Brain microvascular endothelial cell (primary cell): ENCODE data around the gene DACH1.

Experiments
- DNase-seq: peaks from one replicate; pipeline ENCODE4 v3.0.0-alpha.2; 2020
- H3K27ac ChIP-seq: fragments of 250-450 bp; sonication (Bioruptor Pico); 2 replicates; pipeline ENCODE4 v1.5.1; 2020; ENCODE audit warnings: mild to moderate bottlenecking, moderate library complexity
- H3K27me3 ChIP-seq: fragments of 250-450 bp; sonication (Bioruptor Pico); replicated peaks from 2 replicates; pipeline ENCODE4 v1.5.1; 2020; ENCODE audit warnings: mild to moderate bottlenecking
- H3K36me3 ChIP-seq: fragments of 250-450 bp; sonication (Bioruptor Pico); replicated peaks from 2 replicates; pipeline ENCODE4 v1.5.1; 2020; ENCODE audit warnings: mild to moderate bottlenecking
- H3K4me3 ChIP-seq: 2 replicates; pipeline ENCODE4 v1.5.1; 2011; ENCODE audit warnings: low read depth, mild to moderate bottlenecking, control low read depth, low read length, moderate library complexity
- in situ Hi-C: cut with HindIII; loops from 2 replicates; pipeline ENCODE4 v1.10.0; 2017; ENCODE audit warnings: low sequenced_read_pairs, low pct_ligation_motif_present
- TF ChIP-seq, protein P1 (sequence below): IDR thresholded peaks from 2 replicates; pipeline ENCODE4 v1.5.1; 2011; ENCODE audit warnings: low read depth, mild to moderate bottlenecking, moderate library complexity, low read length, control low read depth, inconsistent platforms; ENCODE audit errors: missing control alignments

The DACH1 gene

GRCh38 chr13:71727662-71728061, 139.3 kb downstream of the DACH1 start:
- no peaks in the 10 kb centered on the region for H3K27me3 ChIP-seq
- in situ Hi-C loops = no loop called here
- TF ChIP-seq, protein P1, sequence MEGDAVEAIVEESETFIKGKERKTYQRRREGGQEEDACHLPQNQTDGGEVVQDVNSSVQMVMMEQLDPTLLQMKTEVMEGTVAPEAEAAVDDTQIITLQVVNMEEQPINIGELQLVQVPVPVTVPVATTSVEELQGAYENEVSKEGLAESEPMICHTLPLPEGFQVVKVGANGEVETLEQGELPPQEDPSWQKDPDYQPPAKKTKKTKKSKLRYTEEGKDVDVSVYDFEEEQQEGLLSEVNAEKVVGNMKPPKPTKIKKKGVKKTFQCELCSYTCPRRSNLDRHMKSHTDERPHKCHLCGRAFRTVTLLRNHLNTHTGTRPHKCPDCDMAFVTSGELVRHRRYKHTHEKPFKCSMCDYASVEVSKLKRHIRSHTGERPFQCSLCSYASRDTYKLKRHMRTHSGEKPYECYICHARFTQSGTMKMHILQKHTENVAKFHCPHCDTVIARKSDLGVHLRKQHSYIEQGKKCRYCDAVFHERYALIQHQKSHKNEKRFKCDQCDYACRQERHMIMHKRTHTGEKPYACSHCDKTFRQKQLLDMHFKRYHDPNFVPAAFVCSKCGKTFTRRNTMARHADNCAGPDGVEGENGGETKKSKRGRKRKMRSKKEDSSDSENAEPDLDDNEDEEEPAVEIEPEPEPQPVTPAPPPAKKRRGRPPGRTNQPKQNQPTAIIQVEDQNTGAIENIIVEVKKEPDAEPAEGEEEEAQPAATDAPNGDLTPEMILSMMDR = no peak
- H3K27ac ChIP-seq = no peak overlapping the region
- DNase-seq = no peak
- H3K4me3 ChIP-seq = no peak overlapping the region
- no peaks in the 10 kb centered on the region for H3K36me3 ChIP-seq

DNA sequence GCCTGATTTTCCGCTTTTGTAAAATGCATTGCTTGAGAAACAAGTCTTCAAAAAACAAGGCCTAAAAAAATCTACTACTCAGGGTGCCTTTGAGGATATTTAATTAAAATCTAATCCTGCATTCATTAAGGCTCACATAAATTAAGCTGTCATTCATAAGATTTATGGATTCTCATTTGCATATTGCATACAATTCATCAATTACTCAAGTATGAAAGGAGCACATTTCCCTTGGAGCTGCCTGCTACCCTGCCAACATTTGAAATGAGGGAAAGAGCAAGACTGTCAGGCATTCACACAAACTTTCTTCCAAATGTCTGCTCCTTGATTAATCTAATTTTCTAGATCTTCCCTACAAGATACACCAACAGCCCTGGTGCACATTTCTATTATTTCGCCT, 140.0 kb downstream of the DACH1 start:
- H3K27me3 ChIP-seq = no peaks in the 10 kb centered on the region
- no peak overlapping the region for H3K27ac ChIP-seq
- no peaks in the 10 kb centered on the region for H3K36me3 ChIP-seq
- TF ChIP-seq, protein P1 = no peak
- DNase-seq = no peak
- no peak overlapping the region for H3K4me3 ChIP-seq
- in situ Hi-C loops = no loop called here

GRCh38 chr13:71722206-71722605, 144.8 kb downstream of the DACH1 start:
- Histone ChIP-seq H3K4me3 (no peak overlapping the region), H3K27ac (no peak overlapping the region), H3K27me3 (no peaks in the 10 kb centered on the region), H3K36me3 (no peaks in the 10 kb centered on the region)
- no peak for DNase-seq
- TF ChIP-seq, protein P1 = no peak
- in situ Hi-C loops = no loop called here

GRCh38 chr13:71721104-71721503, 145.9 kb downstream of the DACH1 start:
- in situ Hi-C loops = no loop called here
- Histone ChIP-seq H3K36me3 (no peaks in the 10 kb centered on the region), H3K27me3 (no peaks in the 10 kb centered on the region), H3K27ac (no peak overlapping the region), H3K4me3 (no peak overlapping the region)
- TF ChIP-seq, protein P1 = no peak
- no peak for DNase-seq

- Histone ChIP-seq H3K36me3 (no peaks in the 10 kb centered on the region), H3K27me3 (no peaks in the 10 kb centered on the region), H3K27ac (no peak overlapping the region), H3K4me3 (no peak overlapping the region)
- in situ Hi-C loops = no loop called here
- no peak for DNase-seq
- TF ChIP-seq, protein P1 = no peak
Measured at GRCh38 chr13:71718931-71719330, 148.1 kb downstream of the DACH1 start.

GRCh38 chr13:71714802-71715375, 152.1 kb downstream of the DACH1 start:
- Histone ChIP-seq H3K27ac (no peak overlapping the region), H3K27me3 (no peaks in the 10 kb centered on the region), H3K4me3 (no peak overlapping the region), H3K36me3 (no peaks in the 10 kb centered on the region)
- no peak for DNase-seq
- TF ChIP-seq, protein P1 = no peak
- in situ Hi-C loops = no loop called here
